Pulmonary artery endothelial cell (primary cell): ENCODE measurements around the gene NALF2. TPM values are rescaled to one million over a fixed set of nuclear protein-coding genes. Genes with fewer than 3 reads are reported as not detected.

ENCODE experiments used
- DNase-seq: peaks from one replicate; pipeline ENCODE4 v3.0.0-alpha.2; 2011; ENCODE audit warnings: low read depth, low spot score
- total RNA-seq: library from RNA; depleted of rRNA; stranded (reverse); fragments of >200 nt; gene quantifications from 2 replicates; pipeline ENCODE4 v1.2.3, GENCODE V29; 2014

The NALF2 gene
- total RNA-seq: 0.04 TPM in 1 of 2 replicates, not detected in the other

DNA sequence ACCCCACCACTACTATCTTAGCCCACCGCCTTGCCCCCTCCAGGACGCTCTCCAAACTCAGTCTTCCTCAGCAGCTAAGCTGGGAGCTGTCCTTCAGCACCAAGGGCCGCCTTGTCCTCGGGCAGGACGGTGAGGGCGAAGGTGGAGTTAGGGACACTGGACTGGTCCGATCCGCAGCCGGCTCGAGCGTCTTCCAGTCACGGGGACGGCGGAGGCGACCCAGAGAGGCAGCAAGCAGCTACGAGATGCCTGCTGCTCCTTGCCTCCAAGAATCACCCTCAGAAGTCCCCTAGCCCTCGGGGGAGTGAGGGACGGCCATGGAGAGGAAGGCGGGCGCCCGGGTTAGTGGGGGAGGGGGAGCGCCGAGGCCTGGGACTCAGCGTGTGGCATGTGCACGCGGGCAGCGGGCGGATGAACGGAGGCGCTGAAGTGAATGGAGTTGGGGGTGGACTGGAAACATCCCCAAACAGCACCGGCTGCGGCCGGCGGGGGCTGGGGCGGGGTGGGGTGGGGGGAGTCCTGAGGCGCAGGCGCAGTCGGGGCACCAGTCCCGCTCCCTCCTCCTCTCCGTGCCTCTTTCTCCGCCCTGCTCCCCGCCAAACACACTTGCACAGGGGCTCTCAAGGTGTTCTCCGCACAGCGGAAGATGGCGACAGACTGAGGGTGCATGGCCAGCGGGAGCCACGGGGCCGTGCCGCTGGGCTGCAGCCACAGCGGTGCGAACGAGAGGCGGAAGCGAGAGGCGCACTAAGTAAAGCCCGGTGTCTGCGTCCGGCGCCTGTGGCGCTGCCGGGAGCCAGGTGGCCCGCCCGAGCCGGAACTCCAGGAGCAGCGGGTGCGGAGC, at the start of gene NALF2:
NALF2 (plus strand) TSS at position 545 of the 844 bp plus-strand sequence. CDS start 957 bp downstream, outside the sequence.
- DNase-seq: no peak

DNA sequence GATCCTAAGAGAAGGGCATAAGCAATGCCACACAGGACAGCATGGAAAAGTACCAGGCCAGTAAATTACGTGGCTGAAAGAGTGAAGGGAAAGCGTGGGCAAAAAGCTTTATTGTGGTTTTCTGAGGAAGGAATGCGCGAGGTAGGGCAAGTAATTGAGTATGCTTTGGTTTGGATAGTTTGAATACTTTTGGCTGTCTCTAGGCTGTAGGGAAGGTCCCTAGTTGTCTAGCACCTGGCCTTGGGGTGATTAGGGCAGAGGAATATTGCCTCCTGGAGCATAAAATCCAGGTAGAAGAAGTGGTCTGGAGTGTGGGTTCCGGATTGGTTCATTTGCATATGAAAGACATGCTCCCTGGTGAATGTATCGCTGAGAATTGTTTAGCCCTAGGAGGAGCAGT, 46.4 kb upstream of the NALF2 start:
- no peak for DNase-seq

DNA sequence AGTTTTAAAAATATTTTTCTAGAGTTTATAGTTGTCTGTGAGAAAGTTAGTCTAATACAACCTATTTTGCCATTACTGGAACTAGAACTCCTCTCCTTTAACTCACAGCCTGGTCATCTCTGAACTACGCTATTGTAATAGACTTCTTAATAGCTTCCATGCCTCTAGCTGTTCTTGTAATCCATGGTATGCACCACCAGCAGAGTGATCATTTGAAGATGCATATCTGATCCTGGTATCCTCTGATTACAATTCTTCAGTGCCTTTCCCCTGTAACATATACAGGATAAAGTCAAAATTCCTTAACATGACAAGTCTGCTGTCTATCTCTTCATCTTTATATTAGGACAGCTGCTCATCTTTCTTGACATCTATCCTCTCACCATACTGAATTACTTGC, 37.6 kb upstream of the NALF2 start:
- DNase-seq: no peak

DNA sequence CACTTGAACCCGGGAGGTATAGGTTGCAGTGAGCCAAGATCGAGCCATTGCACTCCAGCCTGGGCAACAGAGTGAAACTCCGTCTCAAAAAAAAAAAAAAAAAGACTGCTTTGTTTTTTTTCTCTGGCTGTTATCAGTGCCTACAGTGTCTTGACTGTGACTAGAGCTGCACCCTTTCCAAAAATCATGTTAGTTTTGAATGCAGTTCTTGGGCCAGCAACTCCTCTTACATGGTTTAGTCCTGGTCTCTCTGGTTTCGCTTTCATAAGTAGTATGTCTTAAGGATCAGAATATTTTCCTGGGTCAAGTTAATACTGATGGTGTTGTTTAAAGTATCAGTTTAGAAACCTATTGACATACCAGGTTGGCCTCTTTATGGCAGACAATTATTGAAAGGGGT, 34.2 kb upstream of the NALF2 start:
- DNase-seq: no peak

DNA sequence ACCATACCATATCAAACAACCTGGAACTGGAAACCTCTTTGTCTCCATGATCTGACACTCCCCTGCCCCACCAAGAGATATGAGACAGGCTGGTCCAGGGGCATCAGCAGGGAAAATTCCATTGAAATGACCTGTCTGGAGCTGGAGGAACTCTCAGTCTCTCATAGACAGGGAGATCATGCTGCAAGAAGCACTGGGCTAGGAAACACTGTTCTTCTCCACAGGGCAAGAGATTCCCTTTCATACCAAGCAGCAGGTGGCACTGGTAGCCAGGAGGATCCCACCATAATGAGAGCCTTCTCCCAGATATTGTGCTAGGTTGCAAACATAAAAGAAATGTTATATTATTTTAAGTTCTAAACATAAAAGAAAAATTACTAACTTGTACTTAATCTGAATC, 14.5 kb upstream of the NALF2 start:
- no peak for DNase-seq

DNA sequence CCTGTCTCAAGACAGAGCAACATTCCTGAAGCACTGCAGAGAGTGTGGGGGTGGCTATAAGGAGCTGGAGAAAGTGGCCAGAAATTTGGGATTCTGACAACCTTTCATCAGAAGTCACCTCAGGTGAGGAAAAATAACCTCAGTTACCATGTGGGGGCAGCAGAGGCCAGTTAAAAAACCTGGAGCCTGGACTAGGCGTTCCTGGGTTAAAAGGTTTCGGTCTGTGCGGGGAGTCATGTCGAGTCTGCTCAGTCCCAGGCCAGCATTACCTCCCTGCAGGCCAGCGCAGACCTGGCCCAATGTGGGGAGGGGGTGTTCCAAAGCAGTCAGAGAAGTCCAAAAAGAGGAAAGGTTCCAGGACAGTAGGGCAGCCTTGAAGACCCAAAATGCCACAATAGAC, 10.9 kb upstream of the NALF2 start:
- DNase-seq: no peak

DNA sequence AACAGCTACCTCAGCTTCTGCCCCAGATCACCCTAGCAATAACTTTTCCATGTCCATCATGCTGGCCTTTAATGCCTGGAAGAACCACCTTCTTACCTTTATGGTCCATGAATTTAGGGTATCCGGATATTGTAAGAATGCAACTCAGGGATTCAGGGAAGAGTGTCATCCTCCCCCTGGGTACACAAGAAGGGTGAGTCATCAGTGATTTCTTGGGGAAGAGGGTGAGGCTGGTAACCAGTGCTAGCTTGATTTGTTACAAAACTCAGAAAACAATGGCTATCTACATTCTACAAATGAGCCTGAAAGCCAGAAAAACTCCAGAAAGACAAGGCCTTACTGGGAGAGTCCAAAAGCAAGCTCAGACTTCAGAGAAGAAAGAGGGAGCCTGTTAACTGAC, 10.4 kb upstream of the NALF2 start:
- DNase-seq: no peak

DNA sequence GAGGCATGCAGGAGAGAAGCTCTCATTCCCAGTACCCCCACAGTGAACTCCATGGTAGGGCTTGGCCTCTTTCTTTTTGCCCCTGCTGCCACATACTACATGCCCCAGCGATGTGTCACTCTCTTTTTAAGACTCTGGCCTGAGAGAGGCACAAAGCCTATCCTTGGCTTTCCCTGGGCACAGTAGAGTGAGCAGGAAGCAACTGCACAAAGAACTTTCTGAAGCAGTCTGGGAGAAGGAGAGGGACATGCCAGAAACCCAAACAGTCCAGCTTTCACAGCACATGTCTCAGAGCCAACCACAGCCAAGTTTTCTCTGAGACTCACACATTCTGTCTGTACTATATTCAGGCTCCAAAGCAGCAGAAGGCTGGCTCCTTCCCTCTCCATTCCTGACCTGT, 7.9 kb upstream of the NALF2 start:
- DNase-seq: no peak

DNA sequence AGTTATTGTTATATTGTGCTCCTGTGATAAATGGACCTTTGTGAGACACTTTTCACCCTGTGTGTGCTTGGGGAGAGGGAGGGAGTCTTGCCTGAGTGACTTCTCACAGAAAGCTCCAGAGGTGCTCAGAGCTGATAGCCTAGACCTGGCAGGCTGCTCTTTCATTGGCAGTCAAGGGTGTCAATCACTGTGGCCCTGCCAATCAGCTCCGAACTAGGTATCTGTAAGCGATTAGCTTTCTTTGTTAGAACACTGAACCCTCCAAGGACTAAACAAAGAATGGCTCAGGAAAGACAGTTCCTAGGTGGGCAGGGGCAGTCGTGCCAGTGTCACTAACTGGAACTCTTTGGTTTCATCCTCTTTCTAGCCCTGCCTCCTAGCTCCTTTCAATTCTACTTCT, 2.7 kb upstream of the NALF2 start:
- DNase-seq: no peak

DNA sequence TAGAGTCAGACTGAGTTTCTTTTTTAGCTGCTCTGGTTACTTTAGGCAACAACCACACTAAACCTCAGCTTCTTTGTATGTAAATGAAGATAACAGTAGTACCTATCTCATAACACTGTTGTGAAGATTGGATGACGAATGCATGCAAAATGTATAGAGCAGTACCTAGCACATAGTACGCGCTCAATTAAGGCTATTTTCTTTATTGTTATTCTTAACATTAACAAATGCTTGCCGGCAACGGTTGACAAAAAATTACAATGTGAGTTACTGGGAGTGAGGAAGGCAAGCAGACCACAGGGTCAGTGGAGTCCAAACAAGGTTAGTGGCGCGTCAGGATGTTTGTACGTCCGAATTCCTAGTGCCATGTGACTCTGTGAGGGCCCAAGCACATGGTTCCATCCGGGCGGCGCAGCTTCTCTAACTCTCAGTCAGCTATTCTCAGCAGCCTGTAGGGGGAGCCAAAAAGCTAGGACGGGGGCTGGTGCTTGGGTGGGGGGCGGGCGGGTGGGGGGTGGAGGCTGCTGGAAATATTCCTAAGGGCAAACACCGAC, 821 bp upstream of the NALF2 start:
- DNase-seq: no peak

DNA sequence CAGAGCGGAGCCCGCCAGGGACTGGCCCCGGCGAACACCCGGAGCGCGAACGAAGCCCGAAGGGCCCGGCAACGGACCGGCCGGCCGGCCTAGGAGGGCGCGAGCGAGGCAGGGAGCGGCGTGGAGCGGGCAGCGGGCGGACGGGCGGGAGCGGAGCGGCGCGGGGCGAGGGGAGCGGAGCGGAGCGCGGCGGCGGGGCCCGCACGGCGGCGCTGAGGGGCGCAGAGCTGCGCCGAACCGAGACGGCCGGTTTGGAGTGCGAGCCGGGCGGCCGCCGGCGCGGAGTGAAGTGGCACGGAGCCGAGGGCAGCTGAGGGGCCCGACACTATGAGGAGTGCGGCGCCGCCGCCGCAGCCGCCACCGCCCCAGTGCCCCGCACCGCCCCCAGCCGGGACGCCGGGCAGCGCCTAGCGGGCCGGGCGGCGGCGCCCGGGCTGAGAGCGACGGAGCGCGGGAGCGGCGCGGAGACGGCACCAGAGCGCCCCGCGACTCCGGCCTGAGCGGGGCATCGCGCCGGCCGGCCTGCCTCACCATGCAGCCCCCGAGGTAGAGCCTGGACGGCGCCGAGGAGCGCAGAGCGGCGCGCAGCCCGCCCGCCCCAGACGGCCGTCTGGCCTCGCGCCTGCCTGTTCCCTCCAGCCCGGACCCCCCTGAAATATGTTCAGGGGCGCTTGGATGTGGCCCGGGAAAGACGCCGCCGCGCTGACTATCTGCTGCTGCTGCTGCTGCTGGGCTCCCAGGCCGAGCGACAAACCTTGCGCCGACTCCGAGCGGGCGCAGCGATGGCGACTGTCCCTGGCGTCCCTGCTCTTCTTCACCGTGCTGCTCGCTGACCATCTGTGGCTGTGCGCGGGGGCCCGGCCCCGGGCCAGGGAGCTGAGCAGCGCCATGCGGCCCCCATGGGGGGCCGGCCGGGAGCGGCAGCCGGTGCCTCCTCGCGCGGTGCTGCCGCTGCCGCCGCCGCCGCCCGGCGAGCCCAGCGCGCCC, 793 bp downstream of the NALF2 start:
- no peak for DNase-seq

DNA sequence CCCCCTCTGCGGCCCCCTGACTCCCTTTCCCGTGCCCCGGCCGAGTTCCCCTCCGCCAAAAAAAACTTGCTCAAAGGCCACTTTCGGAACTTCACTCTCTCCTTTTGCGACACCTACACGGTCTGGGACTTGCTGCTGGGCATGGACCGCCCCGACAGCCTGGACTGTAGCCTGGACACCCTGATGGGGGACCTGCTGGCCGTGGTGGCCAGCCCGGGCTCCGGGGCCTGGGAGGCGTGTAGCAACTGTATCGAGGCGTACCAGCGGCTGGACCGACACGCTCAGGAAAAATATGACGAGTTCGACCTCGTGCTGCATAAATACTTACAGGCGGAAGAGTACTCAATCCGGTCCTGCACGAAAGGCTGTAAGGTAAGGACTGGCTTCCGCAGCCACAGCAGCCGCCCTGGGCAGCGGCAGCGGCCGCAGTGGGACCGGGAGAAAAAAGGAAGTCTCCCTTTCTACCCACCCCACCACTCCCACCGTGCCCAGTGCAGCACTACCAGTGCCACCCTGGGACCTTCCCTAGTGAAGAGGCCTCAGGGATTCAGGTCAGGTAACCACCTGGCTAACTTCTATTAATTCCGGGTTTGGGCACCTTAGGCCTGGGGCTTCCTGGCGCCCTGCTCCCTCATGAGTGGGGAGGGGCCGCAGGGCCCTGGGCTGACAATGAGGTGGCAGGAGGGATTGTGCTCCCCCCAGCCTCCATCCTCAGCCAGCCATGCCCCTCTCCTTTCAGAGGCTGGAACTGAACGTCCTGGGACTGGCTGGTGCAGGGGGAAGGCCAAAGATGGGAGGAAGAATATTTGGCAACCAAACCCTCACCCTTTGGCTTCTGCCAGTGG, 1.9 kb downstream of the NALF2 start:
- no peak for DNase-seq

DNA sequence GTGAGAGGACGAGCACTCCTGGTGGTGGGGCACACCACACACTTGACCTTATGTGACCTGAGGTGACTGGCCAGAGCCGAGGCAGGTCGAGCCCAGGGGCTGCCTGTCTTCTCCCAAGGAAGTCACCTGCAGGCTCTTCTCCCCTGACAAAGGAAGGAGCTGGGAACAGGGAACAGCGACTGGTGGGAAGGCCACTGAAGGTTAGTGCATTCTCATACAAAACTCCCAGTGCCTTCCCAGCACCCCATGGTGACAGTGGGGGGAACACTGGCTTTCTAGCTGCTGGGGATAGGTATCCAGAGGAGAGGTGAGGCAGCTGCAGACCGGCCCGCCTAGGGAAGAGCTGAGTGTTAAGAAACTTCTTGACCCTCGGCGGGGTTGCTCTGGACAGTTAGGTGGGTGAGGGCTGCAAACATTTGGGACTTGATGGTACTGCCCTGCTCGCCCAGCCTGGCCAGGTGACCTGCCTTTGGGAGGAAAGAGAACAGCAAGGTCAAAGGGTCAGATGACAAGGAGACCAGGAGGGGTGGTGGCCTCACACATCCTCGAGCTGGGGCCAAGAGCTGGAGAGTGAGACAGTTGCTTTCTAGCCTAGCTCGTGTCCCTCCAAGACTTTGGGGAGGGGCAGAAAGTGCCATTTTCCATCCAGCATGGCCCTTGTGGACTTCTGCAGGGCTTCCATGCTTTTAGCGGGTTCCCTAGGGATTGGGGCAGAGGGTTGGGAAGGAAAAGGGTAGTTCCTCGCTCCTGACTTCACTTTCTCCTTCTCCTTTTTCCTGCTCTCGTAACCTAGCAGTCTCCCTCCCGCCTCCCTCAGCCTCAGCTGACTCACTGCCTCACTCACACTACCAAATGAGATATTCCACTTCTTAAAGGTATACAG, 2.7 kb downstream of the NALF2 start:
- DNase-seq: no peak

DNA sequence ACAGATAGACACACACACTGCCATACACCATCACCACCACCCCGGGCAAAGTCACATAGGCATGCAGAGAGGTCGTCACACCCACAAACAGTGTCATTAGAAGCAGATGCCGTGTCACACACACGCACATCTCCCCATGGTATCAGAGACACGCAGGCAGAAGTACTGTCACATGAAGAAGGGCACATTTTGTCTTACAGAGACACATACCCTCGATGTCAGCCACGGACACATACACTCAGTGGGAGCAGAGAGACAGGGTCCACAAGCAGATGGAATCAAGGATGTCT, 3.3 kb downstream of the NALF2 start:
- DNase-seq: no peak

DNA sequence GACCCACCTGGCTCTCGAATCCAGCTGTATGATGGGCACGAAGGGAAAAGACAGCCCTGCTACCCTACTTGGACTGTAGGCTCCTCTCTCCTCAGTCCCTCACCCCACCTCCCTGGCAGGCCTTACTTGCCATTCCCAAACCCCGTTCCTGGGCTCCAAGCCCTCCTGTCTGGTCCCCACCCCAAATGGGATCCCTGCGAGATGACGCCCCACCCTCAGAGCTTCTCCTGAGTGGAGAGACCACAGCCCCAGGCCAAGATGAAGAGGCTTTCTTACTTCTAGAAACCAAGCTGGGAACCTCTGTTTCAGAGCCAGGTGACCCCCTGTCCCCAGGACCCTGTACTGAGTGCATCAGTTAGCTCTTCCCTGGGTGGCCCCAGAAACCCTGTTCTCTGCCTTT, 4.5 kb downstream of the NALF2 start:
- no peak for DNase-seq

DNA sequence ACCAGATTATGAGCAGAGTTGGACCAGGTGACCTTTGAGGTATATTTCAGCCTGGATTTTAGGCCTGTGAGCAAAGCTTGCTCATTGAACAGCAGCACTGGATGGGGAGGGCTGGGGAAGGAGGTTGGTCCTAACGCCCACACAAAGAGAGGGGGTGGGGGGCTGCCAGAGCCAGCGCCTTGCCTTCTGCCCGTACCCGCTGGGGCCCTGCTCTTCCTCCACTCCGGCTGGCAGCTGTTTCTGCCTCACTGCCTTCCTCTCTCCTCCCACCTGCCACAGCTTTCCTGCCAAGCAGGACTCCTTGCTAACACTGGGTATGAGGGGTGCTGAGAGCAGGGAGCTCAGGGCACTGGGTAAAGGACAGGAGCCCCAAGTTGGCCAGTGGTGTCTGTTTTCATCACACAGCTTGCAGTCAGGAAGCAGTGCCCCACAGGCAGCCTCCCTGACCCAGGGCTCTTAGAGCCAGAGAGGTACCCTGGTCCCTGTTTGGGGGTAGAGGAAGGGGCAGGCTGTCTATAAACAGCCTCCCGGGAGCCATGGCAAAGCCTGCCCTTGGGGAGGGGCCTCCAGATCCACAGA, 6.1 kb downstream of the NALF2 start:
- DNase-seq: no peak

DNA sequence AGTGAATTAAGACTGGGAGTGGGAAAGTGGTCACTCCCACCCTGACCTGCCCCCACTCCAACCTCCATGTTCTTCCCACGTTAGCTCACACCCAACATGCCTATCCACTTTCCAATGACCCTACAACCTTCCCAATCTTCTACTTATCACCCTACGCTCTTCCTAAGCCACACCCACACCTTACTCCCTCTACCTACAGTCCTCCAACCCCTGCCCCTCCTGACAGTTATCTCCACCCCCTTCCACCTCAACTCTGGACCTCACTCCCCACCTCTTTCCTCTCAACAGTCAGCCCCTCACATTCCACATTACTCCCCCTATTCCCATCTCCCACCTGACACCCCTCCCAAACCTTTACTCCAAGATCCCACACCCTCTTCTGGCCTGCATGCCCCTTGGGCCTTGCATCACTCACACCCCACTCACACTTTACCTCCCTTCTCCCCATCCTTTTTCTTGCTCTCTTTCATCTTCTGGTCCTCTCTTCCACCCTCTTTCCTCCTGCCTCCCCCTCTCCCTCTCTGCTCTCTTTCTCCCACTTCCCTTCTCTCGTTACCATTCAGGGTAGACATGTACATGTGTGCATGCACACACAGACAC, 6.9 kb downstream of the NALF2 start:
- no peak for DNase-seq

DNA sequence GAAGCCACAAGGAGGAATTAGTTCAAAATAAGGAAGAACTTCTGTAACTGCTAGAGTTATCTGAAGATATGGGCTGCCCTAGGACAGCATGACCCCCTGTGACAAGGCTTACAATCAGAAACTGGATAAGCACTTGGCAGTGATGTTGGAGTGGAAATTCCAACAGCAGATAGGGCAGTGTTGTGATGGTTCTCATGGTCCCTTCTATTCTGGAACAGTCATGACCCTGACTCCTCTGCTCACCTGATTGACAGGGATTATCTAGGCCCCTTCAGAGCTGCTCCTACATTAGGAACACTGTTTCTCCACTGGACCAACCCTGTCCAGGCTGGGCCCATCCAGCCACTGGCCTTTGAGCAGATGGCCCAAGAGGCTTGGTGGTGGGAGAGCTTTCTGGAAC, 17.9 kb downstream of the NALF2 start:
- DNase-seq: no peak

DNA sequence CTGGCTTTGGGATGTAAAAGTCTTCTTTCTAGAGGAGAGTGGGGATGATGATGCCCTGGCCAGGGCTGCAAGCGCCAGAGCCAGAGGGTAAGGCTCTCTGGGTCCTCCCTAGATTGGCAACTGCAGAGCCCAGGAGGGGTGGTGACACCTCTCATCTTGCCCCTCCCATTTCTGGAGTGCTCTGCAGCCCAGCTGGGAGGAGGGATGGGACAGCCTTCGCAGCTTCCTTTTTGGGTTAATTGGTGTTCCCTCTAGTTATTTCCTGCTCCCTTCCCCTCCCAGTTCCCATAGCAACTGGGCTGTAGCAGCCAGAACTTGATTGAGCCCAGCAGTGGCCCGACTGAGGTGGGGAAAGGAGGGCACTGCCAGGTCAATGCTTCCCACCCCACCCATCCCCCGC, 19.2 kb downstream of the NALF2 start:
- no peak for DNase-seq
